Nephron (organoid): Measurements from ENCODE around the gene MYZAP.

Experiments
- H3K27ac Mint-ChIP-seq, 3 experiments: 2 replicates each; pipeline ENCODE4 v1.8.0; 2020; ENCODE audit warnings: mixed read lengths in 3 of 3, mild to moderate bottlenecking in 2 of 3, moderate library complexity in 1 of 3
- H3K27me3 Mint-ChIP-seq: 2 replicates; pipeline ENCODE4 v1.8.0; 2021; ENCODE audit warnings: low read depth, mild to moderate bottlenecking, moderate library complexity, mixed read lengths
- H3K36me3 Mint-ChIP-seq: 2 replicates; pipeline ENCODE4 v1.8.0; 2020; ENCODE audit warnings: low read depth, mixed read lengths
- H3K4me1 Mint-ChIP-seq: 2 replicates; pipeline ENCODE4 v1.8.0; 2020; ENCODE audit warnings: mixed read lengths
- H3K4me3 Mint-ChIP-seq, 3 experiments: 2 replicates each; pipeline ENCODE4 v1.8.0; 2020; ENCODE audit warnings: mild to moderate bottlenecking in 3 of 3, mixed read lengths in 3 of 3, moderate library complexity in 2 of 3
- H3K9me3 Mint-ChIP-seq: 2 replicates; pipeline ENCODE4 v1.8.0; 2020; ENCODE audit warnings: mixed read lengths
- CTCF ChIP-seq, 3 experiments: fragments of 200-600 bp; sonication (generic); IDR thresholded peaks; one replicate each; pipeline ENCODE4 v1.5.0; 2021; ENCODE audit warnings: antibody characterized with exemption in 3 of 3; ENCODE audit not compliant: unreplicated experiment in 3 of 3

Gene MYZAP

GRCh38 chr15:57685306-57686095 lies 93.8 kb downstream of the MYZAP start:
- peak overlapping the region in 1 of 3 experiments; percentile 10 for H3K4me3 Mint-ChIP-seq
- H3K9me3 Mint-ChIP-seq: no peaks in the 10 kb centered on the region
- TF ChIP-seq CTCF (IDR thresholded peaks at IDR 0.05; ENCODE audit: unreplicated experiment in 3 of 3): no peak
- peak overlapping the region; percentile 88 to 94 (median 93) for H3K27ac Mint-ChIP-seq
- no peaks in the 10 kb centered on the region for H3K36me3 Mint-ChIP-seq
- H3K27me3 Mint-ChIP-seq: no peaks in the 10 kb centered on the region
- H3K4me1 Mint-ChIP-seq: peaks cover 25% of the 10 kb centered on the region

- Mint-ChIP-seq H3K4me3 (no peak overlapping the region), H3K36me3 (no peaks in the 10 kb centered on the region), H3K9me3 (no peaks in the 10 kb centered on the region), H3K27ac (peak overlapping the region; percentile 88 to 94 (median 93)), H3K4me1 (peaks cover 34% of the 10 kb centered on the region), H3K27me3 (no peaks in the 10 kb centered on the region)
- no peak for TF ChIP-seq CTCF (IDR thresholded peaks at IDR 0.05; ENCODE audit: unreplicated experiment in 3 of 3)
Observed at GRCh38 chr15:57686657-57687056, 95.0 kb downstream of the MYZAP start.

- H3K27ac Mint-ChIP-seq: peak overlapping the region; percentile 86 to 91 (median 91)
Observed at GRCh38 chr15:57690341-57690966, 98.8 kb downstream of the MYZAP start.

GRCh38 chr15:57691082-57691481 lies 99.4 kb downstream of the MYZAP start:
- no peaks in the 10 kb centered on the region for H3K36me3 Mint-ChIP-seq
- H3K4me1 Mint-ChIP-seq: peaks cover 52% of the 10 kb centered on the region
- TF ChIP-seq CTCF (IDR thresholded peaks at IDR 0.05; ENCODE audit: unreplicated experiment in 3 of 3): no peak
- no peak overlapping the region for H3K4me3 Mint-ChIP-seq
- H3K9me3 Mint-ChIP-seq: no peaks in the 10 kb centered on the region
- H3K27ac Mint-ChIP-seq: peak overlapping the region; percentile 86 to 91 (median 91)
- H3K27me3 Mint-ChIP-seq: no peaks in the 10 kb centered on the region

More at GRCh38 chr15:57690341-57690966, 98.8 kb downstream of the MYZAP start:
- TF ChIP-seq CTCF (IDR thresholded peaks at IDR 0.05; ENCODE audit: unreplicated experiment in 3 of 3): no peak
- Mint-ChIP-seq H3K4me3 (no peak overlapping the region), H3K9me3 (no peaks in the 10 kb centered on the region), H3K27me3 (no peaks in the 10 kb centered on the region), H3K36me3 (no peaks in the 10 kb centered on the region), H3K4me1 (peaks cover 55% of the 10 kb centered on the region)

GRCh38 chr15:57692709-57693108 lies 101.0 kb downstream of the MYZAP start:
- peaks cover 4% of the 10 kb centered on the region for H3K27me3 Mint-ChIP-seq
- H3K36me3 Mint-ChIP-seq: no peaks in the 10 kb centered on the region
- H3K4me3 Mint-ChIP-seq: peak overlapping the region in 2 of 3 experiments; percentile 5 to 35
- peak overlapping the region; percentile 86 to 91 (median 91) for H3K27ac Mint-ChIP-seq
- H3K9me3 Mint-ChIP-seq: no peaks in the 10 kb centered on the region
- TF ChIP-seq CTCF (IDR thresholded peaks at IDR 0.05; ENCODE audit: unreplicated experiment in 3 of 3): no peak
- peaks cover 55% of the 10 kb centered on the region for H3K4me1 Mint-ChIP-seq
